Esophagus muscularis mucosa (tissue), 4 donors: ENCODE results near the gene CTIF. TPM values are rescaled to one million over a fixed set of nuclear protein-coding genes. Genes with fewer than 3 reads are reported as not detected.

ENCODE experiments used
- DNase-seq: peaks from one replicate; pipeline ENCODE4 v3.0.0-alpha.2; 2017; ENCODE audit errors: extremely low spot score
- H3K27ac ChIP-seq, 4 donors: fragments of 200-600 bp; sonication (generic); replicated peaks in 1 of 4; 1 replicate in 3 of 4; 2 replicates in 1 of 4; pipeline ENCODE4 v1.5.1; 2016 to 2019; ENCODE audit warnings: mild to moderate bottlenecking in 1 of 4
- H3K27me3 ChIP-seq, 4 donors: fragments of 200-600 bp; sonication (generic); one replicate each; pipeline versions ENCODE4 v1.5.1 to v1.6.0; 2016 to 2019
- H3K36me3 ChIP-seq, 4 donors: fragments of 200-600 bp; sonication (generic); one replicate each; pipeline ENCODE4 v1.5.1; 2016 to 2019
- H3K4me1 ChIP-seq, 4 donors: fragments of 200-600 bp; sonication (generic); one replicate each; pipeline ENCODE4 v1.5.1; 2016 to 2019
- H3K4me3 ChIP-seq, 4 donors: fragments of 200-600 bp; sonication (generic); 1 replicate in 2 of 4; 2 replicates in 2 of 4; pipeline ENCODE4 v1.5.1; 2016 to 2019; ENCODE audit warnings: mild to moderate bottlenecking in 4 of 4, moderate library complexity in 1 of 4
- H3K9me3 ChIP-seq, 4 donors: fragments of 200-600 bp; sonication (generic); 1 replicate in 3 of 4; 2 replicates in 1 of 4; pipeline ENCODE4 v1.5.1; 2016 to 2019
- CTCF ChIP-seq, 3 experiments: fragments of 200-600 bp in 2 of 3; fragments of 450-650 bp in 1 of 3; sonication (generic) in 2 of 3; IDR thresholded peaks; one replicate each; pipeline ENCODE4 v1.5.1; 2017 to 2019; ENCODE audit warnings: antibody characterized with exemption in 3 of 3, mild to moderate bottlenecking in 2 of 3, moderate library complexity in 1 of 3
- EP300 ChIP-seq: sonication (generic); formaldehyde crosslinking; IDR thresholded peaks from one replicate; pipeline ENCODE4 v1.6.1; 2017; ENCODE audit warnings: antibody characterized with exemption
- POLR2A ChIP-seq: fragments of 450-650 bp; IDR thresholded peaks from one replicate; pipeline ENCODE4 v1.6.1; 2017; ENCODE audit warnings: antibody characterized with exemption, moderate library complexity, mild to moderate bottlenecking, low read depth
- POLR2AphosphoS5 ChIP-seq, 2 donors: sonication (generic); formaldehyde crosslinking; IDR thresholded peaks; one replicate each; pipeline ENCODE4 v1.6.1; 2017; ENCODE audit warnings: antibody characterized with exemption in 2 of 2
- WGBS: methylation state at CpG from one replicate; pipeline ENCODE4 v1.1.5; 2018; 5-methylcytosine and 5-hydroxymethylcytosine counted together
- intact Hi-C: fragments of 100-400 bp; cut with DNase I; formaldehyde crosslinking; loops from one replicate; pipeline ENCODE4 v1.15.1; 2023
- total RNA-seq, 4 donors: library from RNA; depleted of rRNA; stranded (reverse); fragments of >200 nt; gene quantifications; one replicate each; pipeline versions ENCODE4 v1.1.0 to v1.2.1, GENCODE V29; 2016

CTIF gene
- total RNA-seq, 4 donors from 2014 or later, result 63.1 to 137 (median 87.7) TPM

- Histone ChIP-seq H3K27ac (peak overlapping the region in 3 of 4 donors; percentile 56 to 71 (median 59)), H3K27me3 (no peaks in the 10 kb centered on the region), H3K9me3 (no peaks in the 10 kb centered on the region), H3K4me3 (no peak overlapping the region), H3K4me1 (peaks cover 57 to 74% (median 62%) of the 10 kb centered on the region in 4 donors), H3K36me3 (peaks cover 0 to 15% (median 4%) of the 10 kb centered on the region in 4 donors)
- TF ChIP-seq EP300, result no peak
- no peak for TF ChIP-seq POLR2AphosphoS5 (IDR thresholded peaks at IDR 0.05)
- no peak for TF ChIP-seq POLR2A
- TF ChIP-seq CTCF (IDR thresholded peaks at IDR 0.05), result no peak
- 83% methylated on average over 3 of the region's 3 CpGs for WGBS
- no peak for DNase-seq
- intact Hi-C loops, result loop anchor here (5.0 to 10.0 kb wide), 5 partner anchors 266 to 736 kb away; no protein-coding TSS in a partner anchor
These were observed 140.4 kb downstream of the CTIF start for GRCh38 chr18:48679236-48679635.

DNA sequence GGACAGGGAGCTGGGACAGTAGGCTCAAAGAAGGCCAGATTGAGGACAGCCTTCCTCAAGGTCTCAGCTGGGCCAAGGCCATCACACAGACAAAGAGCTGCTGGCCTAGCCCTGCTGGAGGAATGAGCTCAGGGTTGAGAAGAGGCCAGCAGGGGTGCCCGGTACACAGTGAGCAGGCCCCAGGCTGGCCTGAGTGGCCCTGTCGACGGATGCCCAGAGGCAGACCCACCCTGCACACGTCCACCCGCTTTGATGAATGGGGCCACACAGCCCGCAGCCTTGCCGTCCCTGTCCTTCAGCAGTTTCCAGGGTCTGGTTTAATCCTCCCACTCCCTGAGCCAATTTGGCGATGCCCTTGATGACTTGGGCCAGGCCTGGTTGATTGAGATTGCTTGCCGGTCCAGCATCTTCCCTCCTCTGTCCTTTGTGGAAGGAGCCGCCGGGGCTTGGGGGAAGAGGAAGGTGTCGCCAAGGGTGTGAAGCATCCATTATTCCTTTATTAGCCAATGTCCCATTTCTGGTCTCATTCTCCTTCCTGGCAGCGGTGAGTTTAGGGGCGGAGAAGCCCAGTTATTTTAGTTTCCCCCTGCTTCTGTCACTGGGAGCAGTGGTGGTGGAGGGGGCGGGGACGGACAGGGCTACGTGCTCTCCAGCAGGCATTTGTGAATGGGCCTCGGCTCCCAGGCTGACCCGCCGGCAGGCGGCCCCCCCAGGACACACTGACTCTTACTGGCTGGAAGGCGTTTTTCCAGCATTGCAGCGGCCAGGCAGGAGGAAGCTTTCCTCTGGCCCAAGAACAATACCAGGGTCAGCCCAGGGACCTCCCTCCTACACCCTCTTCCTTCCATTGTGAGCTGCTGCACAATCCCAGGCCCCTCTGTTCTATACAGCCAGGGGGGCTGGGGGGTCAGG, 141.8 kb downstream of the CTIF start:
- peak overlapping the region; percentile 56 to 71 (median 58) for H3K27ac ChIP-seq
- TF ChIP-seq POLR2AphosphoS5 (IDR thresholded peaks at IDR 0.05) (peak in 1 of 2 donors; percentile 50), POLR2A (no peak)
- H3K4me1 ChIP-seq, result peaks cover 50 to 60% (median 57%) of the 10 kb centered on the region in 4 donors
- H3K9me3 ChIP-seq, result no peaks in the 10 kb centered on the region
- H3K36me3 ChIP-seq, result peaks cover 0 to 12% (median 2%) of the 10 kb centered on the region in 4 donors
- WGBS, result 67% methylated on average over 15 of the region's 23 CpGs
- DNase-seq, result no peak
- no peak overlapping the region for H3K4me3 ChIP-seq
- intact Hi-C loops, result loop anchor here (10.0 kb wide), 1 partner anchor 84 kb away; no protein-coding TSS in a partner anchor
- H3K27me3 ChIP-seq, result no peaks in the 10 kb centered on the region

GRCh38 chr18:48682768-48683167, 143.9 kb downstream of the CTIF start:
- Histone ChIP-seq H3K4me3 (no peak overlapping the region), H3K27me3 (no peaks in the 10 kb centered on the region), H3K27ac (no peak overlapping the region), H3K9me3 (no peaks in the 10 kb centered on the region), H3K36me3 (peaks cover 0 to 16% (median 2%) of the 10 kb centered on the region in 4 donors), H3K4me1 (peaks cover 44 to 51% (median 49%) of the 10 kb centered on the region in 4 donors)
- DNase-seq, result no peak
- no peak for TF ChIP-seq EP300
- no peak for TF ChIP-seq POLR2AphosphoS5 (IDR thresholded peaks at IDR 0.05)
- TF ChIP-seq POLR2A, result no peak
- no peak for TF ChIP-seq CTCF (IDR thresholded peaks at IDR 0.05)
- WGBS, result 97% methylated on average over 13 of the region's 13 CpGs
- intact Hi-C loops, result loop anchor here (10.0 kb wide), 1 partner anchor 82 kb away; no protein-coding TSS in a partner anchor

DNA sequence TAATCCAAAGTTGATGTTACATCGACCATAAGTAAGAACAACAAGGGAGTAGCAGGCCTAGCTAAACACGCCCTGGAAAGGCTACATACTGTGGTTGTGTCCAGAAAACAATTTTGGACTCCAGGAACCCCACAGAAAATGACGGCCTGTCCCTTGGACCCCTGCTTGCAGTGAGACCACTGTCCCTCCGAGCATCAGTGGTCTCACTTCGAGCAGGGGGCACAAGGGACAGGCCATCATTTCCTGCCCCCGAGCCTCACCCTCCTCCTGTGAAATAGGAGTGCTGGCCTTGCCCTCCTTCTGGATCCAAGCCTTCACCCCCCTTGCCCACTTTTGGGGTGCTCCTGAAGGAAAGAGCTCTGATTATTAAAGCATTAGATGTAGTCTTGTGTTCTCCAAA, 144.4 kb downstream of the CTIF start:
- peaks cover 0 to 18% (median 4%) of the 10 kb centered on the region in 4 donors for H3K36me3 ChIP-seq
- no peak for DNase-seq
- no peak overlapping the region for H3K27ac ChIP-seq
- H3K4me1 ChIP-seq, result peaks cover 45 to 53% (median 50%) of the 10 kb centered on the region in 4 donors
- WGBS, result 97% methylated on average over 6 of the region's 6 CpGs
- intact Hi-C loops, result loop anchor here (10.0 kb wide), 1 partner anchor 82 kb away; no protein-coding TSS in a partner anchor
- no peaks in the 10 kb centered on the region for H3K27me3 ChIP-seq
- TF ChIP-seq POLR2A (no peak), CTCF (IDR thresholded peaks at IDR 0.05) (no peak), EP300 (no peak), POLR2AphosphoS5 (IDR thresholded peaks at IDR 0.05) (no peak)
- no peaks in the 10 kb centered on the region for H3K9me3 ChIP-seq
- no peak overlapping the region for H3K4me3 ChIP-seq

DNA sequence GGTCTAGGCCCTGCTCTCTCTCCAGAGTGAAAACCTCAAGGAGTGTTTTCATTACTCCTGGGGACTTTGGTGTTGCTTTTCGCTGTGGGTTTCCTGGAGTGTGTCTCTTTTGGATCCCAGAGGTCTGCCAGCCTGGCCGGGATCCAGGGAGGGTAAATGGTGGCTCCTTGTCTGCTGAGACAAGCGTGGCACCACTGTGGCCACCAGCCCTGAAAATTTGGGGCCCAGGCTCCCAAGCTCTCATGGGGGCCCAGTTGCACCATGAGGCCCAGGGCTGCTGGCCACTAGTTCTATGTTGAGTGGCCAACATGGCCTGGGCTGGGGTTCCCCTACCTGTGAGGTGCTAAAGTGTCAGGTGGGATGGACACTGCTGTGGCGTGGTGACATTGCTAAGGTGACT, 144.8 kb downstream of the CTIF start:
- Histone ChIP-seq H3K4me3 (no peak overlapping the region), H3K27me3 (no peaks in the 10 kb centered on the region), H3K36me3 (peaks cover 0 to 18% (median 6%) of the 10 kb centered on the region in 4 donors), H3K27ac (no peak overlapping the region), H3K9me3 (no peaks in the 10 kb centered on the region), H3K4me1 (peaks cover 46 to 53% (median 49%) of the 10 kb centered on the region in 4 donors)
- intact Hi-C loops, result loop anchor here (10.0 kb wide), 1 partner anchor 81 kb away; no protein-coding TSS in a partner anchor
- 93% methylated on average over 3 of the region's 4 CpGs for WGBS
- TF ChIP-seq CTCF (IDR thresholded peaks at IDR 0.05) (no peak), EP300 (no peak), POLR2AphosphoS5 (IDR thresholded peaks at IDR 0.05) (no peak), POLR2A (no peak)
- DNase-seq, result no peak
